HG02759 (cell line): Measurements from ENCODE around the gene MAPK8IP3.

Experiments used
- ATAC-seq: cut with Tn5 transposase; IDR thresholded peaks from one replicate; pipeline ENCODE4 v1.9.1; 2021; ENCODE audit warnings: mild to moderate bottlenecking, moderate library complexity; ENCODE audit not compliant: unreplicated experiment

Gene MAPK8IP3, protein sequence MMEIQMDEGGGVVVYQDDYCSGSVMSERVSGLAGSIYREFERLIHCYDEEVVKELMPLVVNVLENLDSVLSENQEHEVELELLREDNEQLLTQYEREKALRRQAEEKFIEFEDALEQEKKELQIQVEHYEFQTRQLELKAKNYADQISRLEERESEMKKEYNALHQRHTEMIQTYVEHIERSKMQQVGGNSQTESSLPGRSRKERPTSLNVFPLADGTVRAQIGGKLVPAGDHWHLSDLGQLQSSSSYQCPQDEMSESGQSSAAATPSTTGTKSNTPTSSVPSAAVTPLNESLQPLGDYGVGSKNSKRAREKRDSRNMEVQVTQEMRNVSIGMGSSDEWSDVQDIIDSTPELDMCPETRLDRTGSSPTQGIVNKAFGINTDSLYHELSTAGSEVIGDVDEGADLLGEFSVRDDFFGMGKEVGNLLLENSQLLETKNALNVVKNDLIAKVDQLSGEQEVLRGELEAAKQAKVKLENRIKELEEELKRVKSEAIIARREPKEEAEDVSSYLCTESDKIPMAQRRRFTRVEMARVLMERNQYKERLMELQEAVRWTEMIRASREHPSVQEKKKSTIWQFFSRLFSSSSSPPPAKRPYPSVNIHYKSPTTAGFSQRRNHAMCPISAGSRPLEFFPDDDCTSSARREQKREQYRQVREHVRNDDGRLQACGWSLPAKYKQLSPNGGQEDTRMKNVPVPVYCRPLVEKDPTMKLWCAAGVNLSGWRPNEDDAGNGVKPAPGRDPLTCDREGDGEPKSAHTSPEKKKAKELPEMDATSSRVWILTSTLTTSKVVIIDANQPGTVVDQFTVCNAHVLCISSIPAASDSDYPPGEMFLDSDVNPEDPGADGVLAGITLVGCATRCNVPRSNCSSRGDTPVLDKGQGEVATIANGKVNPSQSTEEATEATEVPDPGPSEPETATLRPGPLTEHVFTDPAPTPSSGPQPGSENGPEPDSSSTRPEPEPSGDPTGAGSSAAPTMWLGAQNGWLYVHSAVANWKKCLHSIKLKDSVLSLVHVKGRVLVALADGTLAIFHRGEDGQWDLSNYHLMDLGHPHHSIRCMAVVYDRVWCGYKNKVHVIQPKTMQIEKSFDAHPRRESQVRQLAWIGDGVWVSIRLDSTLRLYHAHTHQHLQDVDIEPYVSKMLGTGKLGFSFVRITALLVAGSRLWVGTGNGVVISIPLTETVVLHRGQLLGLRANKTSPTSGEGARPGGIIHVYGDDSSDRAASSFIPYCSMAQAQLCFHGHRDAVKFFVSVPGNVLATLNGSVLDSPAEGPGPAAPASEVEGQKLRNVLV (N-terminal part only)

GRCh38 chr16:1705688-1706385, at the start of gene MAPK8IP3:
MAPK8IP3 (plus strand) TSS chr16:1706195; CDS start chr16:1706340, 145 bp downstream.
- ATAC-seq, result peak; percentile 87

DNA sequence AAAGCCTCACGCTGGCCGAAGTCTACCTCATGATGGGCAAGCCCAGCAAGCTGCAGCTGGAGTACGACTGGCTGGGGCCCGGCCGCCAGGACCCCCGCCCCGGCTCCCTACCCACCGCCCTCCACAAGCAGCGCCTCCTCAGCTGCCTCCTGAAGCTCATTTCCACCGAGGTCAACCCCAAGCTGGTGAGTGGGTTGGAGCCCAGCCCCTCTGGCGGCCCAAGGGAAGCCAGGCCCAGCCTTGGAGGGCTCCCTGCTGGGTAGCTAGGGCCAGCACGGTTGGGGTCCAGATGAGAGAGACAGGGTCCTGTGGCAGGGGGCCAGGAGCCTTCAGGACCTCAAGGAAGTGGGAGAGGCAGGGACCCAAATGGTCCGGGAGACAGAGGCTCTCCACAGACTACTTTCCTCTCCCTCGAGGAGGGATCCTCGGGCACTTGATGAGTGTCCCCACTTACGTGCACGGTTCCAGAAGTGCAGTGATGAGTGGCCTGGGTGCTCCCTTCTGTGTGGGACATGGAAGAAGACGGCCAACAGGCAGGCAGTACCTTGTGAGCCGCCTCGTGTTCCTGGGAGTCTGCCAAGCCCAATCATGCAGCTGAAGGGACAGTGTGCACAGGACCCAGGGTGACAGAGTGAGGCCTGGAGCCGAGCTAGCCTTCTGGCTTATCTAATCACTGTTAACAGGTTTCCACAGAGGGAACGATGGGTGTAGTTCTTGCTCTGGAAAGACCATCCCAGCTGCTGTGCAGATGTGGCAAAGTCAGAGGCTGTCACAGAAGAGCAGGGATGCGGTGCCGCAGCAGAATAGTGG, 49.0 kb upstream of the MAPK8IP3 start:
- ATAC-seq, result no peak

DNA sequence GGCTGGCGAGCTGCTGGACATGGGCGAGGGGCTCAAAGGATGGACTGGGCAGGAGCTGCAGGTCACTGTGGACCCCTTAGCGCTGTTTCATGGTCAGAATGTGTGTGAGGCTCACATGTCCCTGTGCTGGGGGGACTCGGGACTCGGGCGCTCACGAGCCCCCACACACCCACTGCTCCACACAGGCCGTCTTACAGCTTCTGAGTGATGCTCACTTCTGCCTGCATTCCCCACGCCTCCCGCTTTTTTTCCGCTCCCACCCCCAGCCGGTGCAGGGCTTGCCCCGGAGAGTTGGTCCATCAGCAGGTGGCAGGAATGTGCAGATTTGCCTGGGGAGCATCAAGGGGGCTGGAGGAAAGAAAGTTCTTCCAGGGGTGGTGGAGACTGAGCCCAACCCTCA, 48.2 kb upstream of the MAPK8IP3 start:
- no peak for ATAC-seq

GRCh38 chr16:1659031-1659430, 47.0 kb upstream of the MAPK8IP3 start:
- ATAC-seq, result no peak

- no peak for ATAC-seq
These were observed 44.2 kb upstream of the MAPK8IP3 start for GRCh38 chr16:1661826-1662225.

GRCh38 chr16:1662543-1662942, 43.5 kb upstream of the MAPK8IP3 start:
- ATAC-seq, result no peak

GRCh38 chr16:1665829-1666228, 40.2 kb upstream of the MAPK8IP3 start:
- no peak for ATAC-seq

DNA sequence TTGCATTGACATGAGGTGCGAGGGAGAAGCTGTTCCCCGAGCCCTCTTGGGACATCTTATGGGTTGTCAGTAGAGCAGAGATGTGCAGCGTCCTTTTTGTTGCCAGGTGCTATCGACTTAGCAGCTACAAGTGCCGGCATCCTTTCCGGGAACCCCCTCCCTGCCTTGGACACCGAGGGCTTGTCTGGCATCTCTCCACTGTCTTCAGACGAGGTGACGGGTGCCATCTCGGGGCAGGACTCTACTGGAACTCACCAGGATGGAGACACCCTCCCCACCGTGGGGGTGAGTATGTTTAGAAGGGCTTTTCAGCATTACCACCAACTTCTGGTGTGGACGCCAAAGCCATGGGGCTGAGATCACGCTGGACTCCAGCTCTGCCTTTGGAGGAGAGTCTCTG, 39.7 kb upstream of the MAPK8IP3 start:
- ATAC-seq, result no peak

DNA sequence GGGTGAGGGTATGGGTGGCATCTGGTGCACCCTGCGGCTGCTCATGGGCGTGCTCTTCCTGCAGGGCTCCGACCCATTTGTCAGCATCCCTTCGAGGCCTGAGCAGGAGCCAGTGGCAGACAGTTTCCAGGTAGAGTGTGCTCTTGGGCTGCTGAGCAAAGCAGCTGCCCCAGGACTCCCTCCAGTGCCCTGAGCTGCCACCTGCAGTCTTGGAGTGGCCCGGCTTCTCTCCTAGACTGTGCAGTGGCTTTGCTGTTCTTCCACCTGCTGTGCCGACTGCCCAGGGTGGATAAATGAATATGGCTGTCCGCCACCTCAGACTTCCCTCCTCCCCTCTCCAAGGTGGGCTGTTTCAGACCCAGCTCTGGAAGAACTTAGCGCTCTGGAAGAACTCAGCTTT, 38.7 kb upstream of the MAPK8IP3 start:
- ATAC-seq, result no peak

GRCh38 chr16:1667916-1668315, 38.1 kb upstream of the MAPK8IP3 start:
- ATAC-seq, result no peak

- ATAC-seq, result no peak
These were observed 37.2 kb upstream of the MAPK8IP3 start for GRCh38 chr16:1668612-1669319.

- ATAC-seq, result no peak
These were observed 36.3 kb upstream of the MAPK8IP3 start for GRCh38 chr16:1669698-1670097.

GRCh38 chr16:1670371-1670770, 35.6 kb upstream of the MAPK8IP3 start:
- ATAC-seq, result no peak

GRCh38 chr16:1670866-1671265, 35.1 kb upstream of the MAPK8IP3 start:
- no peak for ATAC-seq

- ATAC-seq, result no peak
These were observed 32.4 kb upstream of the MAPK8IP3 start for GRCh38 chr16:1673424-1674151.

GRCh38 chr16:1674306-1674705, 31.7 kb upstream of the MAPK8IP3 start:
- no peak for ATAC-seq

- no peak for ATAC-seq
These were observed 31.0 kb upstream of the MAPK8IP3 start for GRCh38 chr16:1674751-1675664.
